Effector memory CD4-positive, alpha-beta T cell (primary cell): ENCODE results near the gene LTB4R.
A peak's percentile ranks its signal among the peaks of the same experiment; 100 is the strongest.

Experiments
- DNase-seq, 3 donors: peaks; one replicate each; pipeline ENCODE4 v3.0.0-alpha.2; 2020
- H3K27ac ChIP-seq: 2 replicates; pipeline ENCODE4 v1.7.0; 2013; ENCODE audit warnings: mild to moderate bottlenecking, low read length, moderate library complexity; ENCODE audit not compliant: insufficient read depth, poor library complexity, severe bottlenecking
- H3K27me3 ChIP-seq: replicated peaks from 2 replicates; pipeline ENCODE4 v1.7.0; 2013; ENCODE audit warnings: mild to moderate bottlenecking, low read length; ENCODE audit not compliant: insufficient read depth, control insufficient read depth, poor library complexity, severe bottlenecking
- H3K36me3 ChIP-seq: 2 replicates; pipeline ENCODE4 v1.7.0; 2013; ENCODE audit warnings: mild to moderate bottlenecking, low read length, moderate library complexity; ENCODE audit not compliant: control insufficient read depth, insufficient read depth
- H3K4me1 ChIP-seq: 2 replicates; pipeline ENCODE4 v1.7.0; 2013; ENCODE audit warnings: low read length, mild to moderate bottlenecking; ENCODE audit not compliant: control insufficient read depth, insufficient read depth, poor library complexity, severe bottlenecking
- H3K4me3 ChIP-seq: 2 replicates; pipeline ENCODE4 v1.7.0; 2013; ENCODE audit warnings: low read length, low read depth, mild to moderate bottlenecking; ENCODE audit not compliant: insufficient read depth, poor library complexity, severe bottlenecking
- H3K9me3 ChIP-seq: 2 replicates; pipeline ENCODE4 v1.7.0; 2013; ENCODE audit warnings: mild to moderate bottlenecking, low read length, moderate library complexity; ENCODE audit not compliant: control insufficient read depth

LTB4R gene

GRCh38 chr14:24278424-24278823 is 32.9 kb upstream of the LTB4R start:
- Histone ChIP-seq H3K27me3 (no peaks in the 10 kb centered on the region), H3K4me1 (peaks cover 21% of the 10 kb centered on the region), H3K4me3 (no peak overlapping the region), H3K36me3 (no peaks in the 10 kb centered on the region), H3K27ac (no peak overlapping the region), H3K9me3 (no peaks in the 10 kb centered on the region)
- DNase-seq: no peak

GRCh38 chr14:24279301-24280186 is 31.8 kb upstream of the LTB4R start:
- Histone ChIP-seq H3K36me3 (no peaks in the 10 kb centered on the region), H3K27ac (peak overlapping the region; percentile 4), H3K4me3 (no peak overlapping the region), H3K27me3 (no peaks in the 10 kb centered on the region), H3K4me1 (peaks cover 14% of the 10 kb centered on the region), H3K9me3 (no peaks in the 10 kb centered on the region)
- peak in 2 of 3 donors; percentile 28 to 32 for DNase-seq

- H3K9me3 ChIP-seq: no peaks in the 10 kb centered on the region
- no peaks in the 10 kb centered on the region for H3K36me3 ChIP-seq
- H3K27me3 ChIP-seq: no peaks in the 10 kb centered on the region
- no peak overlapping the region for H3K4me3 ChIP-seq
- peaks cover 14% of the 10 kb centered on the region for H3K4me1 ChIP-seq
- H3K27ac ChIP-seq: no peak overlapping the region
- no peak for DNase-seq
Measured at GRCh38 chr14:24280797-24281460, 30.4 kb upstream of the LTB4R start.

GRCh38 chr14:24281636-24282035 is 29.7 kb upstream of the LTB4R start:
- Histone ChIP-seq H3K4me3 (no peak overlapping the region), H3K4me1 (peaks cover 14% of the 10 kb centered on the region), H3K27me3 (no peaks in the 10 kb centered on the region), H3K36me3 (no peaks in the 10 kb centered on the region), H3K27ac (no peak overlapping the region), H3K9me3 (no peaks in the 10 kb centered on the region)
- no peak for DNase-seq

- Histone ChIP-seq H3K36me3 (no peaks in the 10 kb centered on the region), H3K4me1 (peaks cover 14% of the 10 kb centered on the region), H3K27me3 (no peaks in the 10 kb centered on the region), H3K9me3 (no peaks in the 10 kb centered on the region), H3K4me3 (no peak overlapping the region), H3K27ac (no peak overlapping the region)
- DNase-seq: no peak
Measured at GRCh38 chr14:24282736-24283135, 28.6 kb upstream of the LTB4R start.

- no peak overlapping the region for H3K4me3 ChIP-seq
- H3K27ac ChIP-seq: no peak overlapping the region
- H3K4me1 ChIP-seq: peaks cover 9% of the 10 kb centered on the region
- H3K27me3 ChIP-seq: no peaks in the 10 kb centered on the region
- H3K9me3 ChIP-seq: no peaks in the 10 kb centered on the region
- DNase-seq: no peak
- no peaks in the 10 kb centered on the region for H3K36me3 ChIP-seq
Measured at GRCh38 chr14:24283796-24284460, 27.4 kb upstream of the LTB4R start.

- Histone ChIP-seq H3K36me3 (no peaks in the 10 kb centered on the region), H3K9me3 (no peaks in the 10 kb centered on the region), H3K4me3 (no peak overlapping the region), H3K27me3 (no peaks in the 10 kb centered on the region), H3K27ac (no peak overlapping the region), H3K4me1 (peaks cover 3% of the 10 kb centered on the region)
- DNase-seq: no peak
Measured at GRCh38 chr14:24284501-24285035, 26.7 kb upstream of the LTB4R start.

GRCh38 chr14:24285351-24285750 is 26.0 kb upstream of the LTB4R start:
- DNase-seq: no peak
- Histone ChIP-seq H3K27me3 (no peaks in the 10 kb centered on the region), H3K9me3 (no peaks in the 10 kb centered on the region), H3K4me3 (no peak overlapping the region), H3K27ac (no peak overlapping the region), H3K36me3 (peaks cover under 1% of the 10 kb centered on the region), H3K4me1 (peaks cover 2% of the 10 kb centered on the region)

- peaks cover 17% of the 10 kb centered on the region for H3K36me3 ChIP-seq
- H3K27ac ChIP-seq: no peak overlapping the region
- H3K4me3 ChIP-seq: no peak overlapping the region
- H3K9me3 ChIP-seq: no peaks in the 10 kb centered on the region
- H3K4me1 ChIP-seq: peaks cover 2% of the 10 kb centered on the region
- H3K27me3 ChIP-seq: no peaks in the 10 kb centered on the region
- no peak for DNase-seq
Measured at GRCh38 chr14:24286996-24287395, 24.3 kb upstream of the LTB4R start.
